GM12874 (cell line): ENCODE measurements around the gene L1TD1.

ENCODE experiments used
- TF ChIP-seq, protein P1 (sequence below): IDR thresholded peaks from 2 replicates; pipeline ENCODE4 v1.5.1; 2011; ENCODE audit warnings: low read depth, mild to moderate bottlenecking, control low read depth, low read length, moderate library complexity; ENCODE audit not compliant: insufficient read depth

The L1TD1 gene

DNA sequence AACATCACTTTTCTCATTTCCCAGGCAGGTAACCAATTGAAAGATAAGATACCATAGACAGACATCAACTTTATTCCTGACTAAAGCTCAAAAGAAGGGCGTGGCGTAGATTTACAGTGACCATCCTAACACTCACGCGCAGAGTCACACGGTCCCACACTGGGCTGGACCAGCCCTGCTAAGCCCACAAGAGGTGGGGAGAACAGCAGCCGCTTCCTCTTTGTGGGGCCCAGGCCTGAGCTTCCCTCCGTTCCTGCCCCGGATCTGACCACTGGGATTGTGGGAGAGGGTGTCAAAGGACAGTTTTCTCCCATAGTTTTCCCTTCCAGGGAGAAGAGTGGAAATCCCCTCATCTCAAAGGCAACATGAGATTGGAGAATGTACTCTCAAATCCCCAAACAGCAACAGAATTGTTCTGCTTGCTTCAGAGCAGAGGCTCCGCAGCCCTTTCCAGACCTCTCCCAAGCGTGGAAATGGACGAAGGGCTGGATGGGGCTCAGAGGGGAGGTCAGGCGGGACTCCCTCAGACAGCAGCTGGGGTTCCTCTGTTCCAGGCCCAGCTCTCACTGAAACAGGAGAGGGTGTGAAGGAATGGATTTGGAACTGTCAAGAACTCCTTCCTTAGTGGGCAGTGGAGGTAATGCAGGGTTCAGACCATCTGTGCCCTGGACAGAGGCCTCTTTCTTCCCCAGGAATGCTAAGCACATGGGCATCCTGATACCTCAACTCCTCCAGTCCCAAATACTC, 33.7 kb downstream of the L1TD1 start:
- TF ChIP-seq, protein P1, sequence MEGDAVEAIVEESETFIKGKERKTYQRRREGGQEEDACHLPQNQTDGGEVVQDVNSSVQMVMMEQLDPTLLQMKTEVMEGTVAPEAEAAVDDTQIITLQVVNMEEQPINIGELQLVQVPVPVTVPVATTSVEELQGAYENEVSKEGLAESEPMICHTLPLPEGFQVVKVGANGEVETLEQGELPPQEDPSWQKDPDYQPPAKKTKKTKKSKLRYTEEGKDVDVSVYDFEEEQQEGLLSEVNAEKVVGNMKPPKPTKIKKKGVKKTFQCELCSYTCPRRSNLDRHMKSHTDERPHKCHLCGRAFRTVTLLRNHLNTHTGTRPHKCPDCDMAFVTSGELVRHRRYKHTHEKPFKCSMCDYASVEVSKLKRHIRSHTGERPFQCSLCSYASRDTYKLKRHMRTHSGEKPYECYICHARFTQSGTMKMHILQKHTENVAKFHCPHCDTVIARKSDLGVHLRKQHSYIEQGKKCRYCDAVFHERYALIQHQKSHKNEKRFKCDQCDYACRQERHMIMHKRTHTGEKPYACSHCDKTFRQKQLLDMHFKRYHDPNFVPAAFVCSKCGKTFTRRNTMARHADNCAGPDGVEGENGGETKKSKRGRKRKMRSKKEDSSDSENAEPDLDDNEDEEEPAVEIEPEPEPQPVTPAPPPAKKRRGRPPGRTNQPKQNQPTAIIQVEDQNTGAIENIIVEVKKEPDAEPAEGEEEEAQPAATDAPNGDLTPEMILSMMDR: no peak

DNA sequence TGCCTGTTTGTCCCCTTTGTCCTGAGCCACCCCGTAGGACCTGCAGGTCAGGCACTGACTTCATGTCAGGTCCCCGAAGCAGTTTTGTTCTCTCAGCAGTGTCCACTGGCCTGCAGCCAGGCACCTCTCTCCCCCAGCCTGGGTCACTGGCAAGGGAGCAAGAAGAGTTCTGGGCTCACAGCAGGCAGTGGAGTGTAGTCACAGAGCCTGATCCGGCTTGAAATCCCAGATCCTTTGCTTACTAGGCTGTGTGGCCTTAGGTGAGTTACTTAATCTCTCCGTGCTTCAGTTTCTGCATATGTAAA, 34.2 kb downstream of the L1TD1 start:
- TF ChIP-seq, protein P1: no peak

DNA sequence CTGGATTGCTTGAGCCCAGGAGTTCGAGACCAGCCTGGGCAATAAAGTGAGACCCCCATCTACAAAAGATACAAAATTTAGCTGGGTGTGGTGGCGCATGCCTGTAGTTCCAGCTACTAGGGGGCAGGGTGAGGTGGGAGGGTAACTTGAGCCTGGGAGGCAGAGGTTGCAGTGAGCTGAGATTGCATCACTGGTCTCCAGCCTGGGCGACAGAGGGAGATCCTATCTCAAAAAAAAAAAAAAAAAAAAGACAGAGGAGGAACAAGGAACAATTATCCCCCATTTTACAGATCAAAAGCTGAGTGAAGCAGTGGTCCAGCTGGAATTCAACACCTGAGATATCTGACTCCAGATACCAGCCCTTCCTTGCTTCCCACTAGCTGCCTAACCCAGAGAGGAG, 34.8 kb downstream of the L1TD1 start:
- TF ChIP-seq, protein P1: no peak

DNA sequence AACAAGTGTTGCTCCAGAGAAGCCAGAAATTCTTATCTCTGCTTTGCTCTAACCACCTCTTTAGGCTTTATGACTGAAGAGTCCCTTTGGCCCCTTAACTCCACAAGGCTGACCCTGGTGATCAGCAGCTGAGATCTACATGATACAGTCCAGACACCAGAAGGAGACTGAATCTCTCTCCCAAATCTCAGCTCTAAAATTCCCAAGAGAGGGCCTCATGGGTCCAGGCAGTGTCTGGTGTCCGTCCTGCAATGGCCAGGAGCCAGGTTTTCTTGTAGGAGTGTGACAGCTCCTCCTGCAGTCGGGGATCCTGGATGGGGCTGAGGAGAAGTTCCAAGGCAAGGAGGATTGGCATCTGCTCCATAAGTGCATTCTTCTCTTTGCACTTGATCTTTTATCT, 35.3 kb downstream of the L1TD1 start:
- TF ChIP-seq, protein P1: no peak

DNA sequence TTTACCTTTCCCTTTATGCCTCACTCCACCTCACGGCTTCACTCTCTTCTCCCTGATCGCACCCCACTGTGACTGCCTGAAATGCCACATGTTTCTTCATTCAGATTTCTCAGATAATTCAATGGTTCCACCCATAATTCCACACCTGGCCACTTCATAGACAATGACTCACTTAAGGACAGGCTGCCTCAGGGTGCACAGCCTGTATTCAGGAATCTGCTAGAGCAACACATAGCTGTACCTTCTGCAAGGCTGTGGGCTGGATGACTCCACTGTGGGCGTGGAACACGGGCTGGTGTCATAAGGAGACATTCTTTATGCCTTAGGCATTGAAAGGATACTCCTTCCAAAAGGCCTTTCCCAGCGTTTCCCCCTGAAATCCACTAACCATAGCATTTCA, 36.1 kb downstream of the L1TD1 start:
- TF ChIP-seq, protein P1: no peak

DNA sequence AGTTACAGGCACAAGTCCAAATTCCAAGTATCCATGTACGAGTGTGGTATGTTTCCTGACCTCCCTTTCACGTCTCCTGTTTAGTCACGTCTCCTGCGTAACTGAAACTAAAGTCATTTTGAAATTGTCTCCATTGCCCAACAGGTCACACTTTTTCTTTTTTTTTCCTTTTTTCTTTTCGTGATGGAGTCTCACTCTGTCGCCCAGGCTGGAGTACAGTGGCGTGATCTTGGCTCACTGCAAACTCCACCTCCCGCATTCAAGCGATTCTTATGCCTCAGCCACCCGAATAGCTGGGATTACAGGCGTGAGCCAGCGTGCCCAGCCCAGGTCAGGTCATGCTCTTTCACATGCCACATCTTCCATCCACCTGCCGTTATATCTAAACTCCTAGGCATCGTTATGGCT, 38.2 kb downstream of the L1TD1 start:
- TF ChIP-seq, protein P1: no peak

DNA sequence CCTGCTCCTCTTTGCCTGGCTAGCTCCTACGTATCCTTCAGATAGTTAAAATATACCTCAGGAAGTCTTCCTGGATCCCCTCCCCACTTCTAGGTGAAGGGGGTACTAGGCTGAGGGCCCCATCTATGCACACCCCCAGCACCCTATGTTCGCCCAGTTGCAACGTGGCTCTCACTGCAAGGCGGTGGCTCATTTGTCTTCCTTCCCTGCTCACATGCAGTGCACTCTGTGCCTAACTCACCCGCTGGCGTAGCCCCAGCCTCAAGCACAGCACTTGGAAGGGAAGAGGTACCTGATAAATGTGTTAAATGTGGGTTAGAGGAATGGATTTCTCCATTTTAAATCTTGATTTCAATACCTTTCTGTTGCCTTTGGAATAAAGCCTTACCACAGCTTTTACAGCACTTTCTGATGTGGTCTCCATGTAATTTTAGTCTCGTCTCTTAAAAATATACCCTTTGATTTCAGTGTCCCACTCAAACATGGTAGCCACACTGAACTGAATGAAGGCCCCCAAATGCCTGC, 39.3 kb downstream of the L1TD1 start:
- TF ChIP-seq, protein P1: no peak
